Measurements from ENCODE around the gene LDLRAD4. TPM values are rescaled to one million over a fixed set of nuclear protein-coding genes. Genes with fewer than 3 reads are reported as not detected.

LDLRAD4 gene
- total and polyA plus RNA-seq, 2 experiments from 2014 or later, result 0.73 to 1.9 TPM

- TF ChIP-seq EZH2phosphoT487 (IDR thresholded peaks at IDR 0.05; ENCODE audit: unreplicated experiment), result no peak
- no peak for TF ChIP-seq ZNF331 (CRISPR knock-in tag; IDR thresholded peaks at IDR 0.05; ENCODE audit: low read depth)
- no peak for TF ChIP-seq ZNF114 (CRISPR knock-in tag; IDR thresholded peaks at IDR 0.05)
- TF ChIP-seq ZNF462 (CRISPR knock-in tag; IDR thresholded peaks at IDR 0.05), result no peak
- no peak for TF ChIP-seq CREB1 (CRISPR knock-in tag; IDR thresholded peaks at IDR 0.05; ENCODE audit: low read depth)
- TF ChIP-seq REST (IDR thresholded peaks at IDR 0.05; ENCODE audit: unreplicated experiment), result no peak
- no peak for TF ChIP-seq JUNB (IDR thresholded peaks at IDR 0.05; ENCODE audit: unreplicated experiment)
- TF ChIP-seq EZH2 (IDR thresholded peaks at IDR 0.05; ENCODE audit: low read depth, unreplicated experiment), result no peak
- no peak for TF ChIP-seq NANOG (IDR thresholded peaks at IDR 0.05; ENCODE audit: borderline replicate concordance)
- TF ChIP-seq POLR2AphosphoS5 (IDR thresholded peaks at IDR 0.05; ENCODE audit: low read depth), result no peak
- TF ChIP-seq STAT1 (IDR thresholded peaks at IDR 0.05; ENCODE audit: unreplicated experiment), result no peak
- TF ChIP-seq, protein P1, sequence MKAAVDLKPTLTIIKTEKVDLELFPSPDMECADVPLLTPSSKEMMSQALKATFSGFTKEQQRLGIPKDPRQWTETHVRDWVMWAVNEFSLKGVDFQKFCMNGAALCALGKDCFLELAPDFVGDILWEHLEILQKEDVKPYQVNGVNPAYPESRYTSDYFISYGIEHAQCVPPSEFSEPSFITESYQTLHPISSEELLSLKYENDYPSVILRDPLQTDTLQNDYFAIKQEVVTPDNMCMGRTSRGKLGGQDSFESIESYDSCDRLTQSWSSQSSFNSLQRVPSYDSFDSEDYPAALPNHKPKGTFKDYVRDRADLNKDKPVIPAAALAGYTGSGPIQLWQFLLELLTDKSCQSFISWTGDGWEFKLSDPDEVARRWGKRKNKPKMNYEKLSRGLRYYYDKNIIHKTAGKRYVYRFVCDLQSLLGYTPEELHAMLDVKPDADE (IDR thresholded peaks at IDR 0.05), result no peak
- TF ChIP-seq CTCF (conservative IDR thresholded peaks at IDR 0.05; ENCODE audit: low read depth in 2 of 2), result no peak
- Histone ChIP-seq H3K27ac (ENCODE audit: low read depth) (no peak overlapping the region), H3K27me3 (ENCODE audit: insufficient read depth) (no peaks in the 10 kb centered on the region), H3K79me2 (replicated peaks; ENCODE audit: insufficient read depth) (no peaks in the 10 kb centered on the region), H3K9me2 (ENCODE audit: insufficient read depth) (no peaks in the 10 kb centered on the region), H3F3A (replicated peaks; ENCODE audit: low read depth) (no peaks in the 10 kb centered on the region), H3K4me1 (ENCODE audit: insufficient read depth) (no peaks in the 10 kb centered on the region; the same call in 1 of the 2 replicates), H3K4me2 (no peak overlapping the region), H3K36me3 (ENCODE audit: insufficient read depth) (peaks cover 9% of the 10 kb centered on the region; the same call in 1 of the 2 replicates), H4K20me1 (replicated peaks; ENCODE audit: insufficient read depth) (no peaks in the 10 kb centered on the region), H3K4me3 (no peak overlapping the region), H2AFZ (no peak overlapping the region)
- DNase-seq (ENCODE audit: low spot score) (no peak), ATAC-seq (no peak)
- H3K9me3 Mint-ChIP-seq, result peaks cover 18% of the 10 kb centered on the region
- H3K27me3 Mint-ChIP-seq (ENCODE audit: insufficient read depth, low read depth, poor library complexity), result peaks cover 6% of the 10 kb centered on the region
- H3K27ac Mint-ChIP-seq, result no peak overlapping the region
- no peak overlapping the region for H3K4me3 Mint-ChIP-seq
- peaks cover 16% of the 10 kb centered on the region; the same call in 2 of the 3 replicates for H3K36me3 Mint-ChIP-seq (ENCODE audit: low read depth)
- peaks cover 2% of the 10 kb centered on the region for H3K4me1 Mint-ChIP-seq
These were observed 101.1 kb downstream of the LDLRAD4 start for GRCh38 chr18:13319629-13320028.

Measured in GM23338 (cell line).